GM21360 (cell line): ENCODE results near the gene ESAM.

Experiments
- ATAC-seq: cut with Tn5 transposase; IDR thresholded peaks from one replicate; pipeline ENCODE4 v1.9.1; 2021; ENCODE audit warnings: mild to moderate bottlenecking, moderate library complexity; ENCODE audit not compliant: unreplicated experiment

ESAM gene

GRCh38 chr11:124737638-124738305, 24.3 kb downstream of the ESAM start:
- no peak for ATAC-seq

GRCh38 chr11:124736736-124737135, 25.4 kb downstream of the ESAM start:
- ATAC-seq: no peak

- ATAC-seq: no peak
Measured at GRCh38 chr11:124732230-124732629, 29.9 kb downstream of the ESAM start.

GRCh38 chr11:124729571-124729970, 32.5 kb downstream of the ESAM start:
- ATAC-seq: no peak

- ATAC-seq: no peak
Measured at GRCh38 chr11:124728134-124728533, 34.0 kb downstream of the ESAM start.

GRCh38 chr11:124727474-124727873, 34.6 kb downstream of the ESAM start:
- ATAC-seq: no peak

- no peak for ATAC-seq
Measured at GRCh38 chr11:124725719-124726105, 36.4 kb downstream of the ESAM start.

GRCh38 chr11:124724979-124725718, 36.9 kb downstream of the ESAM start:
- ATAC-seq: peak; percentile 65

- no peak for ATAC-seq
Measured at GRCh38 chr11:124722176-124722575, 39.9 kb downstream of the ESAM start.

GRCh38 chr11:124719534-124719933, 42.6 kb downstream of the ESAM start:
- ATAC-seq: no peak

- ATAC-seq: no peak
Measured at GRCh38 chr11:124718801-124719200, 43.3 kb downstream of the ESAM start.

- ATAC-seq: no peak
Measured at GRCh38 chr11:124717786-124718651, 44.1 kb downstream of the ESAM start.

- no peak for ATAC-seq
Measured at GRCh38 chr11:124717421-124717785, 44.7 kb downstream of the ESAM start.

- ATAC-seq: no peak
Measured at GRCh38 chr11:124716591-124716990, 45.5 kb downstream of the ESAM start.

- ATAC-seq: no peak
Measured at GRCh38 chr11:124712392-124712791, 49.7 kb downstream of the ESAM start.

- no peak for ATAC-seq
Measured at GRCh38 chr11:124707829-124708228, 54.3 kb downstream of the ESAM start.
